Muscle layer of duodenum (tissue), 2 donors: Measurements from ENCODE around the gene CACNB4.

Experiments used
- H3K27ac ChIP-seq: one replicate; pipeline ENCODE4 v1.7.0; 2013; ENCODE audit warnings: mild to moderate bottlenecking, low read length
- H3K27me3 ChIP-seq: one replicate; pipeline ENCODE4 v1.7.0; 2013; ENCODE audit warnings: low read depth, mild to moderate bottlenecking, control low read depth, low read length
- H3K36me3 ChIP-seq, 2 donors: one replicate each; pipeline ENCODE4 v1.7.0; 2013; ENCODE audit warnings: low read length in 2 of 2, control low read depth in 1 of 2, mild to moderate bottlenecking in 1 of 2; ENCODE audit not compliant: insufficient read depth in 2 of 2, control insufficient read depth in 1 of 2
- H3K4me1 ChIP-seq, 2 donors: one replicate each; pipeline ENCODE4 v1.7.0; 2013; ENCODE audit warnings: low read length in 2 of 2, mild to moderate bottlenecking in 2 of 2, control low read depth in 1 of 2, moderate library complexity in 1 of 2; ENCODE audit not compliant: insufficient read depth in 2 of 2, control insufficient read depth in 1 of 2
- H3K4me3 ChIP-seq, 2 donors: one replicate each; pipeline ENCODE4 v1.7.0; 2013; ENCODE audit warnings: low read length in 2 of 2, low read depth in 1 of 2, mild to moderate bottlenecking in 1 of 2
- H3K9me3 ChIP-seq, 2 donors: one replicate each; pipeline ENCODE4 v1.7.0; 2013; ENCODE audit warnings: low read length in 2 of 2, control low read depth in 1 of 2, mild to moderate bottlenecking in 1 of 2; ENCODE audit not compliant: control insufficient read depth in 1 of 2
- donor health status: healthy.

CACNB4 gene

GRCh38 chr2:151860210-151860609, 238.6 kb downstream of the CACNB4 start:
- Histone ChIP-seq H3K9me3 (no peaks in the 10 kb centered on the region), H3K27ac (no peak overlapping the region), H3K4me3 (no peak overlapping the region), H3K4me1 (peaks cover 0 to 4% of the 10 kb centered on the region in 2 donors), H3K36me3 (no peaks in the 10 kb centered on the region), H3K27me3 (no peaks in the 10 kb centered on the region)

GRCh38 chr2:151857650-151858049, 241.2 kb downstream of the CACNB4 start:
- no peaks in the 10 kb centered on the region for H3K27me3 ChIP-seq
- no peaks in the 10 kb centered on the region for H3K36me3 ChIP-seq
- H3K4me1 ChIP-seq, result peaks cover 0 to 4% of the 10 kb centered on the region in 2 donors
- no peaks in the 10 kb centered on the region for H3K9me3 ChIP-seq
- no peak overlapping the region for H3K27ac ChIP-seq
- no peak overlapping the region for H3K4me3 ChIP-seq

GRCh38 chr2:151855111-151855510, 243.7 kb downstream of the CACNB4 start:
- H3K4me1 ChIP-seq, result no peaks in the 10 kb centered on the region
- no peaks in the 10 kb centered on the region for H3K36me3 ChIP-seq
- H3K9me3 ChIP-seq, result no peaks in the 10 kb centered on the region
- no peak overlapping the region for H3K27ac ChIP-seq
- no peak overlapping the region for H3K4me3 ChIP-seq
- no peaks in the 10 kb centered on the region for H3K27me3 ChIP-seq

- no peaks in the 10 kb centered on the region for H3K9me3 ChIP-seq
- H3K36me3 ChIP-seq, result no peaks in the 10 kb centered on the region
- no peak overlapping the region for H3K4me3 ChIP-seq
- H3K27me3 ChIP-seq, result no peaks in the 10 kb centered on the region
- no peak overlapping the region for H3K27ac ChIP-seq
- no peaks in the 10 kb centered on the region for H3K4me1 ChIP-seq
Observed at GRCh38 chr2:151853070-151853758, 245.6 kb downstream of the CACNB4 start.

GRCh38 chr2:151852260-151853069, 246.4 kb downstream of the CACNB4 start:
- Histone ChIP-seq H3K27me3 (no peaks in the 10 kb centered on the region), H3K27ac (no peak overlapping the region), H3K4me3 (no peak overlapping the region), H3K9me3 (no peaks in the 10 kb centered on the region), H3K4me1 (no peaks in the 10 kb centered on the region), H3K36me3 (no peaks in the 10 kb centered on the region)

- Histone ChIP-seq H3K36me3 (no peaks in the 10 kb centered on the region), H3K27ac (no peak overlapping the region), H3K4me3 (no peak overlapping the region)
Observed at GRCh38 chr2:151851761-151852160, 247.1 kb downstream of the CACNB4 start.

GRCh38 chr2:151849413-151850010, 249.3 kb downstream of the CACNB4 start:
- Histone ChIP-seq H3K36me3 (no peaks in the 10 kb centered on the region), H3K4me3 (no peak overlapping the region), H3K27me3 (no peaks in the 10 kb centered on the region), H3K4me1 (no peaks in the 10 kb centered on the region), H3K27ac (no peak overlapping the region), H3K9me3 (no peaks in the 10 kb centered on the region)

More at GRCh38 chr2:151851761-151852160, 247.1 kb downstream of the CACNB4 start:
- H3K27me3 ChIP-seq, result no peaks in the 10 kb centered on the region
- H3K4me1 ChIP-seq, result no peaks in the 10 kb centered on the region
- H3K9me3 ChIP-seq, result no peaks in the 10 kb centered on the region

GRCh38 chr2:151845884-151846283, 253.0 kb downstream of the CACNB4 start:
- no peaks in the 10 kb centered on the region for H3K27me3 ChIP-seq
- H3K4me3 ChIP-seq, result no peak overlapping the region
- H3K27ac ChIP-seq, result no peak overlapping the region
- H3K9me3 ChIP-seq, result no peaks in the 10 kb centered on the region
- H3K36me3 ChIP-seq, result no peaks in the 10 kb centered on the region
- H3K4me1 ChIP-seq, result peaks cover 0 to 2% of the 10 kb centered on the region in 2 donors

- no peaks in the 10 kb centered on the region for H3K9me3 ChIP-seq
- no peak overlapping the region for H3K27ac ChIP-seq
- H3K4me1 ChIP-seq, result peaks cover 0 to 2% of the 10 kb centered on the region in 2 donors
- no peaks in the 10 kb centered on the region for H3K27me3 ChIP-seq
- H3K36me3 ChIP-seq, result no peaks in the 10 kb centered on the region
- no peak overlapping the region for H3K4me3 ChIP-seq
Observed at GRCh38 chr2:151845481-151845880, 253.4 kb downstream of the CACNB4 start.

GRCh38 chr2:151844211-151844896, 254.5 kb downstream of the CACNB4 start:
- Histone ChIP-seq H3K9me3 (no peaks in the 10 kb centered on the region), H3K4me1 (peaks cover 0 to 2% of the 10 kb centered on the region in 2 donors), H3K4me3 (no peak overlapping the region), H3K36me3 (no peaks in the 10 kb centered on the region), H3K27ac (no peak overlapping the region), H3K27me3 (no peaks in the 10 kb centered on the region)

GRCh38 chr2:151843691-151844061, 255.2 kb downstream of the CACNB4 start:
- H3K36me3 ChIP-seq, result no peaks in the 10 kb centered on the region
- H3K4me3 ChIP-seq, result no peak overlapping the region
- peaks cover 0 to 2% of the 10 kb centered on the region in 2 donors for H3K4me1 ChIP-seq
- H3K27me3 ChIP-seq, result no peaks in the 10 kb centered on the region
- H3K9me3 ChIP-seq, result no peaks in the 10 kb centered on the region
- no peak overlapping the region for H3K27ac ChIP-seq
